HTERT RPE-1 (cell line): ENCODE data around the gene EEF2K.

Source experiments
- in situ Hi-C: fragments of 300-500 bp; cut with MboI; formaldehyde crosslinking; loops from 4 replicates; pipeline ENCODE4 v1.14.3; 2020; ENCODE audit warnings: low sequenced_read_pairs

Gene EEF2K

GRCh38 chr16:22314661-22315626 is 108.9 kb downstream of the EEF2K start:
- in situ Hi-C loops, result no loop called here

DNA sequence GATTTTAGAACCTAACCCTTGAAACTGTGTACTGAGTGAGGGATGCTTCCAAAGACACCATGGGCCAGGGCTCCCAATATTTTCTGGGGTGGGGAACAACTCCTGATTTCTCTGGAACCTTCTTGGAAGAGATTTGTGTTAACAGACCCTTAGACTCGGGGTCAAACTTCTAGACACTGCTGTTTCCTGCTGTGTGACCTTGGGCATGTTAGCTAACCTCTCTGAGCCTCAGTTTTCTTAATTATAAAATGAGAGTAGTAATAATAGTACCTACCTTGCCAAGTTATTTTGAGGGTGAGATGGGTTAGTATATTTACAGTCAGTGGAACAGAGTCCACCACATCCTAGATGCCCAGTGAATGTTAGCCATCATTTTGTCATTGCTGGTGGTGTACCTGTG is 109.9 kb downstream of the EEF2K start:
- in situ Hi-C loops, result no loop called here

DNA sequence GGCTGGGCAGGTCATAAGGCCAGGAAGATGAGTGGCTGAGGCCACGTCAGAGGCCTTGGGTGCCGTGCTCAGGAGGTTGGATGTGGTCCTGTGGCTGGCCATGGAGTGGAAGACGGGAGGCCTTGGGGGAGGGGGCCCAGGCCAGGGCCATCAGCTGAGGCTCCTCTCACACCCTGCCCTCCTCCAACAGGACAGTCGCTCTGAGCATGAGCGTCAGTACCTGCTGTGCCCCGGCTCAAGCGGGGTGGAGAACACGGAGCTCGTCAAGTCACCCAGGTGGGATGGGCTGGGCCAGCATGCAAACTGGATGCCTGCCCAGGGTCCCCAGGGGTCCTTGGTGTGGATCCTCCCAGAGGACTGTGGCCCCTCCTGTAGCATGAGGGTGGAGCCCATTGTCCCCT is 110.3 kb downstream of the EEF2K start:
- in situ Hi-C loops, result no loop called here

DNA sequence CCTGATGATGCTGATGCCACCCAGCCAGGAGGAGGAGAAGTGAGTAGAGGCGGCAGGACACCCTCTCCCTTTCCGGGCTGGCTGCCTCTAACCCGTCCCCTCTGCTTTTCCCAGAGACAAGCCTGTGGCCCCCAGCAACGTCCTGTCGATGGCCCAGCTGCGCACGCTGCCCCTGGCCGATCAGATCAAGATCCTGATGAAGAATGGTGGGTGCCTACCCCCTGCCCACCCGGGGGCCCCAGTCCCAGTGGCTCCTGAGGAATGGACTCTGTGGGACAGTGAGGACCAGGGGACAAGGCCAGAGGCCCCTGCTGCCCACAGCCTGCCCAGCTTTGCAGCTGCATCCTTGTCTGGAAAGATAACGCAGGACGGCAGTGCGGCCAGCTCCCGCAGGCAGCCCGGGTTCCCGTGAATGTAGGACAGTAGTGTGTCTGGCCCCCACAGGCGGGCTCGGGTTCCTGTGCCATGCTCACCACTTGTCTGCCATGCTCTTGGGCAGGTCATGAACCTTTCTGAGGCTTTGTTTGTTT is 111.0 kb downstream of the EEF2K start:
- in situ Hi-C loops, result no loop called here

DNA sequence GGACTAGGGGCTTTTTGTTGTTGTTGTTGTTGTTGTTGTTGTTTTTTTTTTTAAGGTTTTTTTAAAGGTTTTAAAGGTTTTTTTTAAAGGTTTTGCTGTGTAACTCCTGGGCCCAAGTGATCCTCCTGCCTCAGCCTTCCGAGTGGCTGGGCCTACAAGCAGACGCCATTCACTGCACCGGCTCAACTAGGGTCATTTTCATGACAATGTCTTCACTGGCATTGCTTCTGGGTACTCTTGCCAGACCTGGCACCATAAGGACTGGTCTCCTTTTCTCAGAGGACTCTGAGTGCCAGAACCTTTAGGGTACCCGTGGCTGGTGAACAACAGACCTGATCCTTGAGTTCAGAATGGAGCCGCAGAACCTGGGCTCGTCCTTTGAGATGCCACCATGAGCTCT is 111.5 kb downstream of the EEF2K start:
- in situ Hi-C loops, result no loop called here

GRCh38 chr16:22318690-22319358 is 112.7 kb downstream of the EEF2K start:
- in situ Hi-C loops, result no loop called here

- in situ Hi-C loops, result no loop called here
These were observed 114.7 kb downstream of the EEF2K start for GRCh38 chr16:22320572-22321339.

GRCh38 chr16:22321340-22322001 is 115.4 kb downstream of the EEF2K start:
- in situ Hi-C loops, result no loop called here

- in situ Hi-C loops, result no loop called here
These were observed 116.0 kb downstream of the EEF2K start for GRCh38 chr16:22322021-22322471.

DNA sequence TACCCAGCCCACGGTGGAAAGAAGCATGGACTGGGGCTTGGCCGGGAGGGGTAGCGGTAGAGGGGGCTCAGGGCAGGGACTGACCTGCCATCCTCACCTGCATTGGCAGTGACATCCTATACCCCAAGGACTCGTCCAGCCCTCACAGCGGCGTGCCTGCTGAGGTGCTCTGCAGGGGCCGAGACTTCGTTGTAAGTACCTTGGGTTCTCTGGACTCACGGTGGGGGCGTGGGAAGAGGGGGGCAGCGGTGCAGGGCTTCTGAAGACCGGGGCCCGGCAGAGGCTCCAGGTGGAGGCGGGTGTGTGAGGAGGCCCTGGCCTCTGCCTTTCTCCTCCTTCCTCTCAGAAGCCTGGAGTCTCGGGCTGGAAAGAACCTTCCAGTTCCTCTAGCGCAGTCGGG is 116.7 kb downstream of the EEF2K start:
- in situ Hi-C loops, result no loop called here

GRCh38 chr16:22323173-22323958 is 117.3 kb downstream of the EEF2K start:
- in situ Hi-C loops, result no loop called here

DNA sequence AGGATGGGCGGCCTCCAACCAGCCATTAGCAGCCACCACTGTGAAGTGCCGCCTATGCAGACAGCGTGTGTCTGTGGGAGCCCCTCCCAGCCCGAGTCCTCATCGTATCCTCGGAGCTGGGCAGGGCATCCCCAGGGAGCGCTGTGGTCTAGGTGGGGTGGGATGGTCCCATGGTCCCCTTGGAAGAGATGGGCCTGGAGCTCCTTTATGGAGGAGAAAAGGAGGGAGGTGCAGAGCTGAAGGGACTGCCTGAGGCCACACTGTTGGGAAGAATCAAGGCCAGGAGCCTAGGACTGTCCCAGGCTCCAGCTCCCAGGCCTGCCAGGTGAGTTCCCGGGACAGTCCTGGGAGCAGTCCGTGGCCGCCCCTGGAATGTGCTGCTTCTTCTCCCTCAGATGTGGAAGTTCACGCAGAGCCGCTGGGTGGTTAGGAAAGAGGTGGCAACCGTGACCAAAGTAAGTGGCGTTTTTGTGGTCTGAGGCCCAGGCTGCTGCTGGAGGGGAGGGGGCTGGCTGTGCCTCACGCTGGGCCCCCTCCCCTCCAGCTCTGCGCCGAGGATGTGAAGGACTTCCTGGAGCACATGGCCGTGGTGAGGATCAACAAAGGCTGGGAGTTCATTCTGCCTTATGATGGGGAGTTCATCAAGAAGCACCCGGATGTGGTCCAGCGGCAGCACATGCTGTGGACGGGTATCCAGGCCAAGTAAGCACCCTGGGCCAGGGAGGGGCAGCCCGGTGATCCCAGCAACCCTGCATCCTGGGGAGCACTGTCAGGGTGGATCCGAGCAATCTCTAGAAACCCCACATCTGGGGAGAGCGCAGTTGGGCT is 118.1 kb downstream of the EEF2K start:
- in situ Hi-C loops, result no loop called here

GRCh38 chr16:22324787-22325597 is 118.9 kb downstream of the EEF2K start:
- in situ Hi-C loops, result no loop called here

GRCh38 chr16:22325598-22326368 is 119.7 kb downstream of the EEF2K start:
- in situ Hi-C loops, result no loop called here

DNA sequence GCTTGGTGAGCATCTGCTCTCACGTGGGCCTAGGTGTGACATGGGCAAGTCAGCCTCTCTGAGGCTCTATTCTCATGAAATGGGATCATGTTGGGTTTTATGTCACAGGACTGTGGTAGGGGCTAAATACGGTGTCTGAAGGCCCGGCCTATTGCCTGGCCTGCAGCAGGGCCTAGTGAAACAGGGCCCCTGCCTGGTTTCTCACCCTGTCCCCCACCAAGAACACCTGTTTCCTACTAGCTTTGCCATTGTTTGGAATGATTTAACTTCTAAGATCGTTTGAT is 120.2 kb downstream of the EEF2K start:
- in situ Hi-C loops, result no loop called here

GRCh38 chr16:22326771-22327445 is 120.8 kb downstream of the EEF2K start:
- in situ Hi-C loops, result no loop called here

- in situ Hi-C loops, result no loop called here
These were observed 121.3 kb downstream of the EEF2K start for GRCh38 chr16:22327446-22327775.
